ENCODE results near the gene ARL17B.
"Not testable (repeated sequence)": the region's sequence is repeated elsewhere in the genome, so short reads cannot be mapped to it uniquely, and the experiment has no call there.

DNA sequence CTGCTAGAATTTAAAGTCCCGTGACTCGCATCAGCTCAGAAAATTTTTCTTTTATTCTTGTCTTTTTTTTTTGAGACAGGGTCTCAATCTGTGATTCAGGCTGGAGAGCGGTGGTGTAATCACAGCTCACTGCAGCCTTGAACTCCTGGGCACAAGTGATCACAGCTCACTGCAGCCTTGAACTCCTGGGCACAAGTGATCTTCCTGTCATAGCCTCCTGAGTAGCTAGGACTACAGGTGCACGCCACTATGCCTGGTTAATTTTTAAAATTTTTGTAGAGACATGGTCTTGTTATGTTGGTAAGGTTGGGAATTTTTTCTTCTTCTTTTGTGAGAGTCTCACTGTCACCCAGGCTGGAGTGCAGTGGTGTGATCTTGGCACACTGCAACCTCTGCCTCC is 80.2 kb downstream of the ARL17B start:
- TF ChIP-seq, protein P1, sequence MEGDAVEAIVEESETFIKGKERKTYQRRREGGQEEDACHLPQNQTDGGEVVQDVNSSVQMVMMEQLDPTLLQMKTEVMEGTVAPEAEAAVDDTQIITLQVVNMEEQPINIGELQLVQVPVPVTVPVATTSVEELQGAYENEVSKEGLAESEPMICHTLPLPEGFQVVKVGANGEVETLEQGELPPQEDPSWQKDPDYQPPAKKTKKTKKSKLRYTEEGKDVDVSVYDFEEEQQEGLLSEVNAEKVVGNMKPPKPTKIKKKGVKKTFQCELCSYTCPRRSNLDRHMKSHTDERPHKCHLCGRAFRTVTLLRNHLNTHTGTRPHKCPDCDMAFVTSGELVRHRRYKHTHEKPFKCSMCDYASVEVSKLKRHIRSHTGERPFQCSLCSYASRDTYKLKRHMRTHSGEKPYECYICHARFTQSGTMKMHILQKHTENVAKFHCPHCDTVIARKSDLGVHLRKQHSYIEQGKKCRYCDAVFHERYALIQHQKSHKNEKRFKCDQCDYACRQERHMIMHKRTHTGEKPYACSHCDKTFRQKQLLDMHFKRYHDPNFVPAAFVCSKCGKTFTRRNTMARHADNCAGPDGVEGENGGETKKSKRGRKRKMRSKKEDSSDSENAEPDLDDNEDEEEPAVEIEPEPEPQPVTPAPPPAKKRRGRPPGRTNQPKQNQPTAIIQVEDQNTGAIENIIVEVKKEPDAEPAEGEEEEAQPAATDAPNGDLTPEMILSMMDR (IDR thresholded peaks at IDR 0.05): not testable (repeated sequence)
- TF ChIP-seq POLR2A (IDR thresholded peaks at IDR 0.05): not testable (repeated sequence)
